GM19328 (cell line): ENCODE measurements around the gene ZFHX3.
"Not testable (repeated sequence)": the region's sequence is repeated elsewhere in the genome, so short reads cannot be mapped to it uniquely, and the experiment has no call there.

Source experiments
- ATAC-seq: cut with Tn5 transposase; IDR thresholded peaks from one replicate; pipeline ENCODE4 v1.9.1; 2021; ENCODE audit warnings: mild to moderate bottlenecking, moderate library complexity; ENCODE audit not compliant: unreplicated experiment

Gene ZFHX3

GRCh38 chr16:73047536-73048291 lies at the start of gene ZFHX3:
Gene ZFHX3 (minus strand): TSS chr16:73048128. CDS start chr16:72960145, 87,983 bp downstream.
- ATAC-seq = peak; percentile 68

DNA sequence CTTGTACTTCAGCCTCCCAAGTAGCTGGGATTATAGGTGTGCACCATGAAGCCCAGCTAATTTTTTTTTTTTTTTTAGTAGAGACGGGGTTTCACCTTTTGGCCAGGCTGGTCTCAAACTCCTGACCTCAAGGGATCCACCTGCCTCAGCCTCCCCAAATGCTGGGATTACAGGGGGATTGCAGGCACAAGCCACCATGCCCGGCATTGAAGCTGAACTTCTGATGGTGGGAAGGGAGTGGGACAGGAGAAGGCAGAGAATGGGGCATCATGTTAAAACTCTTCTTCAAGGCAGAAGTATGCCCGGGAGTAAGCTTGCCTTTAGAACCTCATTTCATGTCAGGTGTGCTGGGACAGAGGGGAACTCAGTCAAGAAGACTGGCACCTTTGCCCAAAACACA lies 48.6 kb upstream of the ZFHX3 start:
- ATAC-seq = no peak

GRCh38 chr16:73095885-73096421 lies 48.0 kb upstream of the ZFHX3 start:
- ATAC-seq = no peak

- ATAC-seq = no peak
These were observed 47.4 kb upstream of the ZFHX3 start for GRCh38 chr16:73095142-73095820.

GRCh38 chr16:73094371-73094770 lies 46.4 kb upstream of the ZFHX3 start:
- ATAC-seq = no peak

GRCh38 chr16:73093146-73094144 lies 45.5 kb upstream of the ZFHX3 start:
- no peak for ATAC-seq

- ATAC-seq = no peak
These were observed 44.4 kb upstream of the ZFHX3 start for GRCh38 chr16:73092236-73092781.

DNA sequence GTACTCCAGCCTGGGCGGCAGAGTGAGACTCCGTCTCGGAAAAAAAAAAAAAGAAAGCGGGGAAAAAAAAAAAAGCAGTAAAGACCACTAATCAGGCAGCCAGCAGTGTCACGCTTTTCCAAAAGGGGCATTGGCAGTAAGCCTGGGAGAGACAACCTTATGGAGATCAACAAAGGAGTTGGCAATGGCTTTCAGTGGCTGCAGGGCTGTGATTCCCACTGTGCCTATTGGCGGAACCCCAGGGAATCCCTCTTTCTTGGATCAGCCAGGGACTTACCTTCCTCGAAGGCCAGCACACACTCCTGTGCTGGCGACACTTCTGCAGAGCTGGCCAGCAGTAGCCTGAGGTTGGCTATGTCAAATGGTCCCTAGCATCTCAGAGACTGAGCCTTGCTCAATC lies 43.2 kb upstream of the ZFHX3 start:
- no peak for ATAC-seq

DNA sequence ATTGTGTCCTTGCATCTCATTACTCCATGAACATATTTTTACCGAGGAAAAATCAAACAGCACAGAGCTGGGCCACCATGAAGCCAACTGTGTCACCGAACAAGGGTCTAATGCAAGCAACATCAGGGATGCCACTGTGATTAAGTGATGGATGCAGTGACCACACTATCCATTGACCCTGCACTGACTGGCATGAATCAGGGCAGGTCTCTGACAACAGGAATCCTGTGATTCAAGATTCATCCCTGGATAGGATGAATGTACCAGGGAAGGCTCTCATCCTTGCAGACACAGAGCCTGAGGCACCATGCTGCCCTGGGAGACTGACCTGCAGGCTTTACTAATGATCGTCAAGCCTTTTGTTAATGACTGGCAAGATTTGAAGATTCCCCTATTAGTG lies 41.5 kb upstream of the ZFHX3 start:
- ATAC-seq = no peak

GRCh38 chr16:73086108-73086507 lies 38.2 kb upstream of the ZFHX3 start:
- no peak for ATAC-seq

DNA sequence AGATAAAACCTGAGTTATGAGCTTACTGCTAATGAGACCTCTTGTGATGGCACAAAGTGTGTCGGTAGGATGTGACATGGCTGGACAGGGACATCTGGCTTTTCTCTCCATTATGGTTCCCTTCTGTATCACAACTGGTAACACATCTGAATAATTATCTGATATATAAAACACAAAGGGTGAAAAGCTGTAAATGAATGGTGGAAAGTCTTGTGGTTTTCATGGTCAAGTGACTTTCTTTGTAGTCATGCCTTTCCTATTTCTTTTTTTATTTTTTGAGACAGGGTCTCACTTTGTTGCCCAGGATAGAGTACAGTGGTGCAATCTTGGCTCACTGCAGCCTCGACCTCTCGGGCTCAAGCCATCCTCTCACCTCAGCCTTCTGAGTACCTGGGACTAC lies 35.3 kb upstream of the ZFHX3 start:
- no peak for ATAC-seq

- ATAC-seq = not testable (repeated sequence)
These were observed 34.7 kb upstream of the ZFHX3 start for GRCh38 chr16:73082634-73083051.

GRCh38 chr16:73080931-73081330 lies 33.0 kb upstream of the ZFHX3 start:
- no peak for ATAC-seq

- no peak for ATAC-seq
These were observed 28.4 kb upstream of the ZFHX3 start for GRCh38 chr16:73076324-73076810.

DNA sequence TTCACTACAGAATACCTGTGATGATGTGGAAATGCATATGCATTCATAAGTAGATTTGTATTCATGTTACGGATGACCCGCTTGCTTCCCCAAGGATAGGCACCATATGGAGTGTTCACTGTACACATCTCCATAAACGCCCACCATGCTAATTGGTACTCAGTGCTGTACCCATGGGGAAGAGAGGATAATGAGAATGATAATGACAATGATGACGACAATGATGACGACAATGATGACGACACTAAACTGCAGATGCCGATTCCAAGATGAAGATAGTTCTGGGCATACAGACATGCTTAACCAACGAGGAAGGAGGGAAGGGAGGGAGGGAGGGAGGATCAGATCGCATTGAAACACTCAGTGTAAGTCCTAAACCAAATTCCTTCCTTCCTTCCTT lies 26.5 kb upstream of the ZFHX3 start:
- no peak for ATAC-seq

- ATAC-seq = not testable (repeated sequence)
These were observed 24.1 kb upstream of the ZFHX3 start for GRCh38 chr16:73072051-73072450.

DNA sequence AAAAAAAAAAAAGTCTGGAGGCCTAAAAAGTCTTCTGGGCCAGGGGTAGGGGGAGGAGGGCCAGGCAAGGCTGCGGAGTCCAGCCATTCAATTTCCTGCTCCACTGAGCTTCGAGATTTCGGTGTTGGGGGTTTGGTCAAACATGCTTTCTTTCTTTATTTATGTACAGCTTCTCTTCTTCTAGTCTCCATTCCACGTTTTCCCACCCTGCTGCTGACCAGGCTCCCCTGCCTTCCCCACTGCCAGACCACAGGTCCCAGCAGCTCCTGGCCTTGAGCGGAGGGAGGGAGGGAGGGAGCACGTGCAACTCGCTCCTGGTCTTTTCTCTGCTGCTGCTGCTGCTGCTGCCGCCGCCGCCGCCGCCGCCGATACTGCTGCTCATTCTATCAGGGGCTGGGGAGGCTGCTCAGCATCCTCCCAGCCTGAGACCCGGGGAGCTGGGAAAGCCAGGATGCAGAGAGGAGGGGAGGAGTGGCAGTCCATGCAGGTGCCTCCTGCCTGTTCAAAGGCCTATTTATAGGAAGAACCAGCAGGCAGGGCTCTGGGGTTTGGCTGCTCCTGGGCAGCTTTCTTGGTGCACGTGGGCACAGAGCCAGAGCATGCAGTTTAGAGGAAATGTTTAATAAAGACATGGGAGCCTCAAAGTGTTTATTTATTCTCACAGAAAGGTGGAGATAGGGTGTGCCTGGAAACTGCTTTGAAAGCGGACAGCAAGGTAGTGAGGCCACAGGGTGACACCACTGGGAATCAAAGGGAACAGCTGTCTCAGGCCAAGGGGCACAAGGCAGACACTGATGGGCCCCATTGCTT lies 23.4 kb upstream of the ZFHX3 start:
- no peak for ATAC-seq

GRCh38 chr16:73069581-73070262 lies 21.8 kb upstream of the ZFHX3 start:
- ATAC-seq = no peak
